ENCODE results near the gene NPFF. TPM values are rescaled to one million over a fixed set of nuclear protein-coding genes. Genes with fewer than 3 reads are reported as not detected.

NPFF gene
- total and polyA plus RNA-seq, 8 donors, result 0.99 TPM; not detected in 7

GRCh38 chr12:53485955-53486735 lies 21.1 kb downstream of the NPFF start:
- DNase-seq, result no peak
- H3K27ac ChIP-seq, result no peak overlapping the region
- TF ChIP-seq CTCF (IDR thresholded peaks at IDR 0.05), result no peak
- H3K4me1 ChIP-seq, result no peaks in the 10 kb centered on the region
- no peak for ATAC-seq
- peaks cover 0 to 16% (median 8%) of the 10 kb centered on the region in 3 donors for H3K36me3 ChIP-seq
- no peaks in the 10 kb centered on the region for H3K9me3 ChIP-seq
- 95% methylated on average over 10 of the region's 10 CpGs for WGBS, 2 donors
- intact Hi-C loops (cut with DNase I), result no loop called here
- no peak for FAIRE-seq
- H3K4me3 ChIP-seq, result no peak overlapping the region
- no peaks in the 10 kb centered on the region for H3K27me3 ChIP-seq

- DNase-seq (no peak), ATAC-seq (no peak), FAIRE-seq (no peak)
- H3K9me3 ChIP-seq, result no peaks in the 10 kb centered on the region
- H3K27me3 ChIP-seq, result no peaks in the 10 kb centered on the region
- no peak for TF ChIP-seq CTCF (IDR thresholded peaks at IDR 0.05)
- H3K27ac ChIP-seq, result no peak overlapping the region
- H3K4me1 ChIP-seq, result no peaks in the 10 kb centered on the region
- intact Hi-C loops (cut with DNase I), result no loop called here
- H3K36me3 ChIP-seq, result peaks cover 0 to 27% (median 17%) of the 10 kb centered on the region in 3 donors
- H3K4me3 ChIP-seq, result no peak overlapping the region
- WGBS, 2 donors, result 76 to 83% methylated on average over 10 of the region's 10 CpGs
Observed at GRCh38 chr12:53484686-53485575, 22.4 kb downstream of the NPFF start.

GRCh38 chr12:53483979-53484377 lies 23.3 kb downstream of the NPFF start:
- H3K27ac ChIP-seq, result no peak overlapping the region
- peaks cover 0 to 35% (median 20%) of the 10 kb centered on the region in 3 donors for H3K36me3 ChIP-seq
- no peak for TF ChIP-seq CTCF (IDR thresholded peaks at IDR 0.05)
- H3K4me1 ChIP-seq, result no peaks in the 10 kb centered on the region
- FAIRE-seq (no peak), DNase-seq (no peak), ATAC-seq (peak in 1 of 4 donors; percentile 2)
- H3K9me3 ChIP-seq, result no peaks in the 10 kb centered on the region
- no peaks in the 10 kb centered on the region for H3K27me3 ChIP-seq
- 93 to 95% methylated on average over 4 of the region's 4 CpGs for WGBS, 2 donors
- intact Hi-C loops (cut with DNase I), result no loop called here
- H3K4me3 ChIP-seq, result no peak overlapping the region

- intact Hi-C loops (cut with DNase I), result no loop called here
- TF ChIP-seq CTCF (IDR thresholded peaks at IDR 0.05), result no peak
- H3K4me1 ChIP-seq, result no peaks in the 10 kb centered on the region
- H3K4me3 ChIP-seq, result no peak overlapping the region
- no peaks in the 10 kb centered on the region for H3K27me3 ChIP-seq
- FAIRE-seq (no peak), DNase-seq (no peak), ATAC-seq (peak in 1 of 4 donors; percentile 6)
- H3K9me3 ChIP-seq, result no peaks in the 10 kb centered on the region
- no peak overlapping the region for H3K27ac ChIP-seq
- peaks cover 0 to 39% (median 20%) of the 10 kb centered on the region in 3 donors for H3K36me3 ChIP-seq
- WGBS, 2 donors, result 75 to 77% methylated on average over 9 of the region's 9 CpGs
Observed at GRCh38 chr12:53483225-53483978, 23.9 kb downstream of the NPFF start.
